ENCODE measurements around the gene ENDOD1. TPM values are rescaled to one million over a fixed set of nuclear protein-coding genes. Genes with fewer than 3 reads are reported as not detected.
"Not testable (repeated sequence)": the region's sequence is repeated elsewhere in the genome, so short reads cannot be mapped to it uniquely, and the experiment has no call there.

The ENDOD1 gene
- total RNA-seq = 10 to 100 TPM; 18.2 to 59.1 (median 27.3) TPM

GRCh38 chr11:95089620-95090542 lies at the start of gene ENDOD1:
TSS of gene ENDOD1 (plus strand) at chr11:95089846. CDS start at chr11:95089928, 82 bp downstream.
- TF ChIP-seq CTCF (IDR thresholded peaks at IDR 0.05) = peak in 1 of 3 donors; percentile 13
- DNase-seq (ENCODE audit: low spot score) = peak; percentile 36
- peak; percentile 95 for ATAC-seq (ENCODE audit: low FRiP score)

- DNase-seq (ENCODE audit: low spot score) = no peak
- no peak for TF ChIP-seq CTCF (IDR thresholded peaks at IDR 0.05)
- no peak for ATAC-seq (ENCODE audit: low FRiP score)
Observed at GRCh38 chr11:95042239-95042638, 47.4 kb upstream of the ENDOD1 start.

- no peak for TF ChIP-seq CTCF (IDR thresholded peaks at IDR 0.05)
- DNase-seq (ENCODE audit: low spot score) (no peak), ATAC-seq (ENCODE audit: low FRiP score) (no peak)
Observed at GRCh38 chr11:95042906-95043305, 46.7 kb upstream of the ENDOD1 start.

GRCh38 chr11:95044010-95044409 lies 45.6 kb upstream of the ENDOD1 start:
- TF ChIP-seq CTCF (IDR thresholded peaks at IDR 0.05) = no peak
- ATAC-seq (ENCODE audit: low FRiP score) = no peak

GRCh38 chr11:95045812-95046211 lies 43.8 kb upstream of the ENDOD1 start:
- DNase-seq (ENCODE audit: low spot score) (no peak), ATAC-seq (ENCODE audit: low FRiP score) (no peak)
- no peak for TF ChIP-seq CTCF (IDR thresholded peaks at IDR 0.05)

More at GRCh38 chr11:95044010-95044409, 45.6 kb upstream of the ENDOD1 start:
- no peak for DNase-seq (ENCODE audit: low spot score)

GRCh38 chr11:95049122-95049521 lies 40.5 kb upstream of the ENDOD1 start, which contains the start of gene KDM4F:
TSS of gene KDM4F (plus strand) at chr11:95049422.
- not testable (repeated sequence) for DNase-seq (ENCODE audit: low spot score); ATAC-seq (ENCODE audit: low FRiP score)

- no peak for DNase-seq (ENCODE audit: low spot score)
- ATAC-seq (ENCODE audit: low FRiP score) = no peak
Observed at GRCh38 chr11:95050595-95051202, 38.9 kb upstream of the ENDOD1 start.

More at GRCh38 chr11:95050595-95051202, 38.9 kb upstream of the ENDOD1 start:
- TF ChIP-seq CTCF (IDR thresholded peaks at IDR 0.05) = no peak
